HG02571 (cell line): ENCODE measurements around the gene CARD11.

Source experiments
- ATAC-seq: cut with Tn5 transposase; IDR thresholded peaks from one replicate; pipeline ENCODE4 v1.9.1; 2021; ENCODE audit warnings: mild to moderate bottlenecking, moderate library complexity; ENCODE audit not compliant: unreplicated experiment

The CARD11 gene

DNA sequence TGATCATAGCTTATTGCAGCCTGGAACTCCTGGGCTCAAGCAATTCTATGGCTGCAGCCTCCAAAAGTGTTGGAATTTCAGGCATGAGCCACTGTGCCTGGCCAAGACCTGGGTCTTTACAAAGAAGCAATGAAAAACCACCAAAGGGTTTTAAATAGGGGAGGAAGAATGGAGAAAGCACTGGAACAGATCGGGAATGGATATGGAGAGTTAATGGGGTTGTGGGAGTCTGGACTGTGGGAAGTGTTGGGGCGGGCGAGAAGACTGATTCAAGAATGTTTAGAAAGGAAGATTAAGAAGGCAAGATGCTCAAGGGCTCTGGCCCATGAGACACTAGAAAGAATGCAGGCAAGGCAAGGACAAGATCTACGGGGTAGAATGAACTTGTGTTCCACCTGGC, 98.5 kb downstream of the CARD11 start:
- no peak for ATAC-seq

DNA sequence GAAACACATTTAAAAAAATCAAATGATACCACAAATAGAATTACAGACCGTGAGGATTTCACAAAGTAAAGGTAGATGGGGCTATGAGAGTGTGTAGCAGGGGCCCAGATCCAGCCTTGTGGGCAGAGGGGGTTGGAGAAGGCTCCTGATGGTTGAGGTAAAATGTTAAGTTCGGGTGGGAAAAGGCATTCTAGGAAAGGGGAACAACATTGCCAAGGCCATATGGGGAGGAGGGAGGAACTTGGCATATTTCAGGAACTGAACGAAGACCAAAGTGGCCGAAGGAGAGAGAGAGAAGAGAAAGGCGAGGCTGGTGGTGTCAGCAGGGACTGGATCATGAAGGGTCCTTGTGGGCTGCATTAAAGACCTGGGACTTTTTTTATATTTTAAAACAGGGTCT, 98.9 kb downstream of the CARD11 start:
- no peak for ATAC-seq

DNA sequence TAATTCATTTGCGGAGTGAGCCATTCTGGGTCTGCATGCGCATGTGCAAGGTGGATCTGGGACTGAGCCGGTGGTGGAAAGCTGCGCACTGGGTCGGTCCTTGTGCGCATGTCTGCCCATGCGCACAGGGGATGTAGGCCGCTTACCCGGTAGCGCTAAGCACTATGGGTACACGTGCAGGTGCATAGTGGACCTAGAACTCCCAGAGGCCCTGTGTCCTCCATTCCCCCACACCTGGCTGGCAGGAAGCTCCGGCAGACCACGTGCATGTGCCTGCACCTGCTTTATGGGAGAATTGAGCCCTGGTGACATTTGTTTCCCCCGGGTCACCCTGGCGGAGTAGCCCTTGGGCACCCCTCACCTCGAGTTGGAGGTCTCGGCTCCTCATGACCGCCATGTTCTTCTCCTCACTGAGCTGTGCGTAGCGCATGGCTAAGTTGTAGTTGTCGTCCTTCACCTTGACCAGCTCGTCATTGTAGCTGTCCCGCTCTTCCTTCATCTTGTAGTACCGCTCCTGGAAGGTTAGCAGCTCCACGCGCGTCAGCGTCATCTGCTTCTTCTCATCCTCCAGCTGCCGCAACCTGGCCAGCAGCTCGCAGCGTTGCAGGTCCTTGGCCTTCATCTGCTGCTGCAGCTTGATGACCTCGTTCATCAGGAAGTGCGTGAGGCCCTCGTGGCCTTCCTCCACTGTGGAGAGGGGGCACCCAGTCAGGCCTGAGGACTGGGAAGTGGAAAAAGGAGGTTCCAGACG, 99.6 kb downstream of the CARD11 start:
- no peak for ATAC-seq

DNA sequence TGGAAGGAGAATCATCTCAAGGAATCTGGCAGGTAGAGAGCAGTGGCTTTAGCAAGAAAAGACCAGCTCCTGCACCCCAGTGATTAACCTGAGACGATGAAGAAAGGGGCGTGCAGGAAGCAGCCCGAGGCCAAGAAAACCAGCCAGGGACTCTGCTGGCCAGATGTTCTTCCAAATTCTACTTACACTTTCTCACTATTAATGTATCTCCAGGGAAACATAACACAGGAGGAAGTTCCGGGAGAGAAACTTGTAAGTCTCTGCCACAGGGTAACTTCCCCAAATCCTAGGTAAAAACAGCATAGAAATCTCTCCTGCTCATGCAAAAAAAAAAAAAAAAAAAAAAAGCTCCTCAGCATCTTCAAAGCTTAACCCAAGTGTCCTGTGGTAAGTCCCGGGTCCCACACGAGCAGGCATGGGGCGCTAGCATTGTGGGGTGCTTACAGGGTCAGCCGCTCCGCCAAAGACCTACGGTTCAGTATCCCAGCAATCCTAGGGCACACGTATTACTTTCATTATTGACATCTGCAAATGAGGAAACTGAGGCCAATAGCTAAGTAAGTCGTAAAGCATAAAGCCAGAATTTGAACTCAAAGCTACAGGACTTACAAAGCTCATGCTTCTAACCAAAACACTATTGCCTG, 102.3 kb downstream of the CARD11 start:
- ATAC-seq = no peak

DNA sequence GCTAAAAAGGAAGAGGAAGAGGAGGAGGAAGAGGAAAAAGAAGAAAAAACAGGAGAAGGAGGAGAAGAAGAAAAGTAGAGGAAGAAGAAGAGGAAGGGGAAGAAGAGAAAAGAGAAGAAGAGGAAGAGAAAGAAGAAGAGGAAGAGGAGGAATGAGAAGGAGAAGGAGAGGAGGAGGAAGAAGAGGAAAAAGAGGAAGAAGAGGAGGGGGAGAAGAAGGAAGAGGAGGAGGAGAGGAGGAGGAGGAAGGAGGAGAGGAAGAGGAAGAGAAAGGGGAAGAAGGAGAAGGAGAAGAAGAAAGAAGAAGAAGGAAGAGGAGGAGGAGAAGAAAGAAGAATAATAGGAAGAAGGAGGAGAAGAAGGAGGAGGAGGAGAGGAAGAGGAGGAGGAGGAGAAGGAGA, 103.2 kb downstream of the CARD11 start:
- ATAC-seq = no peak

DNA sequence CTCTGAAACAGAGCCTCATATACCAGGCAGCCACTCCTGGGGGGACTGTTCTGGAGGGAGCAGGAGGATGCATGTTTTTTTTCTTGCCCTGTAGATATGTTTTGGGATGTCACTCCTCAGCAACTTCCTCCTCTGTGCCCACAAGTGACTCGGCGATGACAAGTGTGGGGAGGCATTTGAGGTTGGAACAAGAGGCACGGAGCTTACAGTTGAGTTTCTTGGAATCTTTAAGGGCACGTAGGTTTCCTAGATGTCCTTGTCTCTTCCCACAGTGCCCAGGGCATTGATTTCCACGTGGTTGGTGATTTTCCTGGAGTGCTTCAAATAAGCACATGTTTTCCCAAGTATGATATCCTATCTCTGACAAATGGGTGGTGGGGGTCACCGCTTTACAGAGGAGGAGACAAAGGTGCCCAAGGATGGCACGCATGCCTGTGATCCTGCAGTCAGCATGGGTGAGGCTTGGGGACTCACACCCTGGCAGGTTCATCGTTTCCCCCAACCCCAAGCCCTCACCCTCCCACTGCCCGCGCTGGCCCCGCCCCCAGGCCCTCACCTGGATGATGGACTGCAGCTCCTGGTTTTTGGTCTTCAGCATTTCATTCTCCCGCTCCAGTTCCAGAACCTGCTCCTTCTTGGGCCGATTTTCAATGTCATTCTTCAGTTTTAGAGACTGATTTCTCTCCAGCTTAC, 104.3 kb downstream of the CARD11 start:
- no peak for ATAC-seq

DNA sequence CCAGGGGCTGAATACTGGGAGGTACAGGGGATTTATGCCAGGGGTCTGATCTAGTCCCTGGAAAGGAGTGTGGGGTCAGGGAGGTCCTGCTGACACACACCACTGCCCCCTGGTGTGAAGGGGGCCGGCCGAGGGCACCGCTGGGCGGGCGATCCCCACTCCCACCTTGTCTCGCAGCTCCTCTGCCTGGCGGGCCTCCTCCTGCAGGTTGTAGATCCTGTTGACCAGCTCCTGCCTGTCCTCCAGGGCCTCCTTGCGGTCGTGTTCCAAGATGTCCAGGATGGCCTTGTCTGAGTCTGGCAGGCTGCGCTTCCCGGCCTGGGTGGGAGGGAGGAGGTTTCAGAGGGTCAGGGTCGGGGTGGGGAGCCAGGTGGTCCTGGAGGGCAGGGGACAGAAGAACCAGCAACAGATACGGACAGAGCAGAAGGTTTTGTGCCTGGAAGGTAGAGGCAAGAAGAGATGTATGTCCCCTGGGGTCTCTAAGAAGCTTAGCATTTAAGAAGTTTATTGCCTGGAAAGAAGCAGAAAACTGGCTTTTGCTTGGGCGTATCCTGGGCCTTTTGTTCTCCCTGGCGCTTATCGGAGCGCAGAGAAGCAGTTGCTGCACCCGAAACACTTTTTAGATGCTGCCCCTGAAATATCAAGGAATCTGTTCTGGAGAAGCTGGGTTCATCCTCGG, 105.0 kb downstream of the CARD11 start:
- ATAC-seq = no peak

DNA sequence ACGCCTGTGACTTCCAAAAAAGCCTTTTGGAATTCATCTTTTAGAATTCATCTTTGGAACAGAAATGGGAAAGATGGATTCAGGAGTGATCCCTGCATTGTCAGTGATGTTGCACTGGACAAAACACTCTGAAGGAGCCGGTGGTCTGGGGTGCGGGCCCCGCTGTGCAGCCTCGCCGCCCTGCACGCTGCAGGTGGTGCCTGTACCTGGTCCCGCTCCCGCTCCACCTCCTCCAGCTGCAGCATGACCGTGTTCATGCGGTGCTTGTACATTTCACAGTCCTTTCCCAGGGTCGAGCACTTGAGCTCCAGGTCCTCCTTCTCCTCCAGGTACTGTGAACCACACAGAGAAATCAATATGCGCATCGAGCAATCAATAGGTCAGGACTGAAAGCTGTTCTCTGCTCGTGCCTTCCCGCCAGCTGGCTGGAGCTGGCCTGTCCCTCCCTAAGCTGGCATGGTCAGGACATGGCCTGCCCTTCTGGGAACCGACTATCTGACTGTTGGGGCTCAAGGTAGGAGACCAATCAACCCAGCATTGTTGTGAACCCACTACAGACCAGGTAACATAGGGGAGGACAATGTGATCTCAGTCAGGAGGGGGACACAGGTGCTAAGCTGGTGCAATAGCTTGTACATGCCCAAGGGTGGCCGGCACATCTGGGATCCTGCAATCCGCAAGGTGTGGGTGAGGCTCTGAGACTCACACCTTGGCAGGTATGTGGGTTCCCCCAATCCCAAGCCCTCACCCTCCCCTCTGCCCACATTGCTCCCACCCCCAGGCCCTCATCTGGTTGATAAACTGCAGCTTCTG, 105.8 kb downstream of the CARD11 start:
- no peak for ATAC-seq

DNA sequence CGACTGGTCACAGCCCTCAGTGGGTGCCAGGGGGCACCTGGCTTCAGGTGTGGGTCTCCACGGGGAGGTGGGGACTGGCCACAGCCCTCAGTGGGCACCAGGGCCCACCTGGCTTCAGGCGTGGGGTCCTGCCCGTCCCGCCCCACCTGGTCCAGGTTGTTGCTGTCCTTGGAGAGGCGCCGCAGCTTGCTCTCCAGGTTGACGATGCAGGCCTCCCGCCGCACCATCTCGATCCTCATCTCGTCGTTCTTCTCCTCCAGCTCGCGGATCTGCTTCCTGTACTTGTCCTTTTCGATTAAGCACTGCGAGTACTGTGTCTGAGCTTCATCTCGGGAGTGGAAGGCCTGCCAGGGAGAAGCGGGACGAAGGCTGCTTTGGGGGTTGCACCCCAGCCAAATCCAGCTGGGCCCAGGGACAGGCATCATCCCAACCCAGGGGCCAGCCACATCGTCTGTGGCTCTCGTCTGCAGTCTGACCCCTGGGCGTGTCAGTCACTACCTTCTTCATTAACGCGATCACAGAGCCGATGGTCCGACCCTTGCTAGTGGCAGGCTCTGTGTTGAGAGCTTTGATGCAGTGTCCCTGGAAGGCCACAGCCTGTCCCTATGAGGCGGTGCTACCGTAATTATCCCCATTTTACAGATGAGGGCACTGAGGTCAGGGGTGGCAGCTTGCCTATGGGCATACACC, 106.6 kb downstream of the CARD11 start:
- no peak for ATAC-seq

DNA sequence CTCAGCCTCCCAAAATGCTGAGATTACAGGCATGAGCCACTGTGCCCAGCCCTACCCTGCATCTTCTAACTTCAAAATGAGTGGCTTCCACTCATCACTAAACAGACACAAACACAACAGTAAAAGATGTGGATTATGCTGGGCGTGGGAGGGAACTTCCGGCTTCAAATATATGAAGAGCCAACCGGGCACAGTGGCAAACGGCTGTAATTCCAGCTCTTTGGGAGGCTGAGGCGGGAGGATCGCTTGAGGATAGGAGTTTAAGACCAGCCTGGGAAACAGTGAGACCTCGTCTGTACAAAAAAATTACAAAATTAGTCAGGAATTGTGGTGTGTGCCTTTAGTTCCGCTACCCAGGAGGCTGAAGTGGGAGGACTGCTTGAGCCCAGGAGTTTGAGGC, 107.4 kb downstream of the CARD11 start:
- ATAC-seq = no peak

DNA sequence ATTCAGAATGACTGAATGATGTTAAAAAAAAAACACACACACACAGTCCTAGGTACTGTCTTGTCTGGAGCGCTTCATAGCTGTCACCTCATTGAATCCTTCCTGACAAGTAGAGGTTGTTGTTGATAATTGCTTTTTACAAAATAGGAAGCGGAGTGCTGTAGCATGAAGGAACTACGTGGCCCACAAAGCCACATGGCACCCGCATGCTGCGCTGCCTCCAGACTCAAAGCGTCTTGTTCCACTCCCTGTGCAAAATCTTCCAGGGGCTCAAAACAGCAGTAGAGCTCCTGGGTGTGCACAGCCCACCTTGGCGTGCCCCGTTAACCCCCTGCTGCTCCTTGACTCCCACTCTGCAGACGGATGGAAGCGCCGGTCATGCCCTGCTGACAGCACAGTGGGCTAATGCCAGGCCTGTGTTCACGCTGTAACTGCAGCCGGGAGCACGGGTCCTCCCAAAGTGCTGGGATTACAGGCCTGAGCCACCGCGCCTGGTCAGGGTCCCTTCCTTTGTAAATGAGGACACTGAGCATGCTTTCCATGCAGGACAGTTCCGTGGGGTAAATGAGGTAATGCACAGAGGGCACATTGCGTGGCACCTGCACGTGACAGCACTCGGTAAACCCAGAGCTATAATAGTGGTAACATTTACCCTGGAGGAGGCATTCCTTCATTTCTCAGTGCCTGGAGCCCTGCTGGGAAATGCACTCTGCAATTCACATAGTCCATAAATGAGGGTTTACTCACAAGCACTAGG, 108.5 kb downstream of the CARD11 start:
- ATAC-seq = no peak

DNA sequence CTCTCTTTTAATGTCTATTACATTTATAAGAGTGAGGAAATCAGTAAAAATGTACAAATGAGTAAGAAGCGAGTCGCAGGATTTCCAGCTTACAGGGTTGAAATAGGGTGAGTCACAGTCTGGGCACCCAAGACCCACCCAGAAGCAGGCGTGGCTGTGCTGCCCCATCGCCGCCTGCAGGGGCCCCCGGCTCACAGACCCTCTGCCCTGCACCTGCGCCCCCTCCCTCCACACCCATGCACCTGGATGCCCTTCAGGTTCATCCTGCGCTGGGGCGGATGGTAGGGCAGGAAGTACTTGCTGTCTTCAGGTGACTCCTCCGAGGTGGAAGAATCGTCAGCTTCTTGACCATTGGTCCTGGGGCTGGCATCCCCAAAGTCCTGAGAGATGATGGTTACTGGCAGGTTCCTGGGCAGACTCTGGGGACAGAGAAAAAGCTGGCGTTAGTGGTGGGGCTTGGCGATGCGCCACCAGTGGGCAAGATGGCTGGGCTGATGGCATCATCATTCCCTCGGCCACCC, 109.4 kb downstream of the CARD11 start:
- ATAC-seq = no peak

DNA sequence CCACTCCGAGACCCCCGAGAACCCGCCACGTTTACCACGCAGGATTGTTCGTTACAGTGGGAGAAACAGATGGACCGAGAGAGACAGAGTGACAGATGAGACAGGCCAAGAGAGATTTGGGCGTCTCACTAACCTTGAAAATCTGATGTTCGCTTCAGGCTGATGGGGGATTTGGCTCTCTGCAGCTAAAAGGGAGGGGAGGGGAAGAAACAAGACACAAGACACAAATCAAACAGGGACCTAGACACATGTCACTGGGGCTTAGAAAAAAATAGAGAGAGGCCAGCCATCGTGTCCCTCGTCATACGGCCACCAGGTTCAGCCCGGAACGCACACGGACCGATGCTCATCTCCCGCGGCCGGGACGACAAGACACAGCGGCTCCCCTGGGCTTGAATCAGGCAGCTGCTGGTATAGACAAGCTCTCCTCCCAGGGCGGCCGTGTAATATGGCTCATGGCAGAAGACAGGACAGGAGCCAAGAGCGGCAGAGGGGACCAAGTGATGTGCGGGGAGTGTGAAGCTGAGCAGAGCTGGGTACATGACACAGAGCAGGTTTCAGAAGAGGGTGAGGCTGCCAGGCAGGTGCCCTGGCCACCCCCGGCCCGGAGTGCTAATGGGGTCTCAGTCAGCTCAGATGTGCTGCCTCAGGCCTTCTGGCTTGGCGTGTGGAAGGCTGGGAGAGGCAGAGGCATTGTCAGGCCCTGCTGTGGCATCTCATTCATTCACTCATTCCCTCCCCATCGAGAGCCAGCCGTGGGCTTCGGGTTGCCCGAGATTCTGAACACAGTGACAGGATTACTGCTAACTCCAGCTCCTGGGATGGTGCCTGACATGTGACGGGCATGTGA, 111.0 kb downstream of the CARD11 start:
- ATAC-seq = no peak

DNA sequence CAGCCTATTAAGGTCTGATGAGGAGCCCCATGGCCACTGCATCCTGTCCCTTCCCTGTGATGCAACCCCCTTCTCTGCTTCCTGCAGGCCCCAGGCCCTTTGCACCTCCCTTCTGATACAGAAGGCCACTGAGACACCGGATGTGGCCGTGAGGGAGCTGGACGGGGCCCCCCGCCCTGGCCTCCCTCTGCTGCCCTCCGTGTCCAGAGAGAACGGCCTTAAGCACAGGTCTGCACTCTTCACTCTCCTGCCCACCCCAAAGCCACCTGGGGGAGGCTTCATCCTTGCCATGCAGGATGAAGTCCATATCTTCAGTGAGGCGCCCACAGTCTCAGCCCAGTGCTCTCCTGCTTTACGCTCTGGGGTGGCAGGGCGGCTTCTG, 112.6 kb downstream of the CARD11 start:
- ATAC-seq = no peak

DNA sequence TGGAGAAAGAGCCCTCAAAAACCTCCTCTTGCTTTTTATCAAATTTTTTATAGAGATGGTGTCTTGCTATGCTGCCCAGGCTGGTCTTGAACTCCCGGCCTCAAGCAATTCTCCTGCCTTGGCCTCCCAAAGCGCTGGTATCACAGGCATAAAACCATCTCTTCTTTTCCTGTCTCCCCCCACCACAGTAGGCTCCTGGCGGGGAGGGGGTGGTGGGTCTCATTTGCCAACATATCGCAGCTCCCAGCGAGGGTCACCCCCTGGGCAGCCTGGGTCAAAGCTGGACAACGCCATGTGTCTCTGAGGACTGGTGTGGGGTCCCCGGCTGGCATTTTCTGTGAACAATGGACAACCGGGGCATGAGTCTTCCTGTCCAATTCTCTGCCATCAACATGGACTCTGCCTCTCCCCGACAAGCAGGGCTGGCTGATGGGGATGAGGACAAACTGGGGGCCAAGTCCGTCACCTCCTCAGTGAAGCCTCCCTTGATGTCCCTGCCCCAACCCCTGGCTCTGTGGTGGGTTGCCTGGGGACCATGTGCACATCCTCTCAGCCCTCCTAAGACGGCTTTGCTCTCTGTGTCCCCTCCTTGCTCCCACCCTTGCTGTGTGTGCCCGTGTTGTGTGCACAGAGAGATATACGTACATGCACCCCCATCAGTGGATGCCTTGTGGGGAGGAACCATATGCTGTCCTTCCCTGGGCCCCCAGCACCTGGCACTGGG, 113.2 kb downstream of the CARD11 start:
- ATAC-seq = no peak

DNA sequence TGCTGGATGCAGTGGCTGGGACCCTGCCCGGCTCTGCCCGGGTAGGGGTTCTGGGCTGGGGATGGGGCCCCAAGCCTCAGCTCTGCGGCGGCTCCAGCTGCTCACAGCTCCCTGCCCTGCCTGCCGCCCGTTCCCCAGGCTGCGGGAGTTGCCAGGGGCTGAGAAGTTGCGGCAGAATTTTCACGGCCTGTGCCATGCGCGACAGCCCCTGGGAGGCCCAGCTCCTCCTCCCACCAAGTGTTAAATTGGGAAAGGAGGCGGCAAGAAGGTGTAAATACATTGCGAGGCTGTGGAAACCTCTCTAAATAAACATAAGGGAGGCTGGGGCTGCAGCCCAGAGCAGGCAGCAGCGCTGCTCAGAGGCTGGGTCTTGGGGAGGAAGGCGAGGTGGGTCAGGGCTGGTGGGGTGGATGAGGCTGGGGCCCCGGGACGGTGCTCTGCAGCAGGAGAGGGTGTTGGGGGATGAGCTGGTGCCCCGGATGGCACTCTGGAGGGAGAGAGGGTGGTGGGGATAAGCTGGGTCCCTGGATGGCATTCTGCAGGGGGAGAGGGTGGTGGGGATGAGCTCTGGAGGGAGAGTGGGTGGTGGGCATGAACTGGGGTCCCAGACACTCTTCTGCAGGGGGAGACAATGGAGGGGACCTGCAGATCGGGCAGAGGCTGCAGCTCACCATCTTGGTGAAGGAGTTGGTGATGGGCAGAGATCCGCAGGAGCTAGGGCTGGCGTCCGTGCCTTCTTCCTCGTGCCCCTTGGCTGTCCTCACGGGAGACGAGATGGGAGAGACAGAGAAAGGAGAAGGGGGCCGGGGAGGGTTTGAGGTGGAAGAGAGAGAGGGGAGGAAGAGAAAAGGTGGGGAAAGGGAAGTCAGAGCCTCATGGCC, 114.1 kb downstream of the CARD11 start:
- no peak for ATAC-seq
